Testis (tissue), 2 donors: ENCODE results near the gene GALNT17.

Experiments
- CTCF ChIP-seq, 3 experiments: fragments of 450-650 bp in 2 of 3; fragments of 200-600 bp in 1 of 3; sonication (generic) in 1 of 3; IDR thresholded peaks; one replicate each; pipeline ENCODE4 v1.5.1; 2016 to 2019; ENCODE audit warnings: antibody characterized with exemption in 3 of 3, mild to moderate bottlenecking in 2 of 3, moderate library complexity in 1 of 3
- POLR2A ChIP-seq: fragments of 450-650 bp; IDR thresholded peaks from one replicate; pipeline ENCODE4 v1.6.1; 2017; ENCODE audit warnings: antibody characterized with exemption, mild to moderate bottlenecking, moderate library complexity

GRCh38 chr7:71594736-71595135, 462.8 kb downstream of the GALNT17 start:
- TF ChIP-seq CTCF (IDR thresholded peaks at IDR 0.05) (no peak), POLR2A (no peak)
